NB4 (cell line): ENCODE measurements around the gene FAM227B.

Experiments
- MYC ChIP-seq: IDR thresholded peaks from 2 replicates; pipeline ENCODE4 v1.6.1; 2011; ENCODE audit warnings: low read depth, low read length
- POLR2A ChIP-seq: IDR thresholded peaks from 2 replicates; pipeline ENCODE4 v1.6.1; 2011; ENCODE audit warnings: mild to moderate bottlenecking; ENCODE audit not compliant: insufficient read length; ENCODE audit errors: extremely low read depth
- TF ChIP-seq, protein P1 (sequence below): IDR thresholded peaks from one replicate; pipeline ENCODE4 v1.5.1; 2012; ENCODE audit warnings: low read depth, low read length

DNA sequence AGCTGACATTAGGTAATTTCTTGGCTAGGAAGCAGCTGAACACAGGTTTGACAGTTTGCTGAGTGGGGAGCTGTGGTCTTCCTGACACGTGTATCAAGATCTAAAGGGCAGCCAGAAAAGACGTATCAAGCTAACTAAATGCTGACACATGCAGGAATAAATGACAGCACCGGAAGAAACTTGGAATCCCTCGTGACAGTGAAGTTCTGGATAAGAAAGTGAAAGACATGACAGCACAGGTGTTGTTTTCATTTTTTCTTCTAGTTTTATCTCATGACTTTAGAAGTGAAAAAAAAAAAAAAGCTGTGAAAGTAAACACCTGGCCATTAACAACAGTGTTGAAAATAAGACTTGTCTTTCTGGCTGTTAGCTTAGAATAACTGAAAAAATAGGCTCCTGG, 148.9 kb downstream of the FAM227B start:
- TF ChIP-seq, protein P1, sequence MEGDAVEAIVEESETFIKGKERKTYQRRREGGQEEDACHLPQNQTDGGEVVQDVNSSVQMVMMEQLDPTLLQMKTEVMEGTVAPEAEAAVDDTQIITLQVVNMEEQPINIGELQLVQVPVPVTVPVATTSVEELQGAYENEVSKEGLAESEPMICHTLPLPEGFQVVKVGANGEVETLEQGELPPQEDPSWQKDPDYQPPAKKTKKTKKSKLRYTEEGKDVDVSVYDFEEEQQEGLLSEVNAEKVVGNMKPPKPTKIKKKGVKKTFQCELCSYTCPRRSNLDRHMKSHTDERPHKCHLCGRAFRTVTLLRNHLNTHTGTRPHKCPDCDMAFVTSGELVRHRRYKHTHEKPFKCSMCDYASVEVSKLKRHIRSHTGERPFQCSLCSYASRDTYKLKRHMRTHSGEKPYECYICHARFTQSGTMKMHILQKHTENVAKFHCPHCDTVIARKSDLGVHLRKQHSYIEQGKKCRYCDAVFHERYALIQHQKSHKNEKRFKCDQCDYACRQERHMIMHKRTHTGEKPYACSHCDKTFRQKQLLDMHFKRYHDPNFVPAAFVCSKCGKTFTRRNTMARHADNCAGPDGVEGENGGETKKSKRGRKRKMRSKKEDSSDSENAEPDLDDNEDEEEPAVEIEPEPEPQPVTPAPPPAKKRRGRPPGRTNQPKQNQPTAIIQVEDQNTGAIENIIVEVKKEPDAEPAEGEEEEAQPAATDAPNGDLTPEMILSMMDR: no peak
- TF ChIP-seq POLR2A: no peak
- TF ChIP-seq MYC: no peak
